CD1c-positive myeloid dendritic cell (primary cell): ENCODE data around the gene CHIA.
A peak's percentile ranks its signal among the peaks of the same experiment; 100 is the strongest.
"Not testable (repeated sequence)": the region's sequence is repeated elsewhere in the genome, so short reads cannot be mapped to it uniquely, and the experiment has no call there.

Experiments
- DNase-seq: peaks from one replicate; pipeline ENCODE4 v3.0.0-alpha.2; 2016; ENCODE audit errors: extremely low spot score

CHIA gene

GRCh38 chr1:111285879-111286278 is 4.8 kb upstream of the CHIA start:
- no peak for DNase-seq

- DNase-seq, result no peak
Observed at GRCh38 chr1:111286912-111287311, 3.7 kb upstream of the CHIA start.

GRCh38 chr1:111289371-111289770 is 1.3 kb upstream of the CHIA start:
- DNase-seq, result no peak

GRCh38 chr1:111290104-111290503 is 547 bp upstream of the CHIA start:
- DNase-seq, result no peak

- DNase-seq, result no peak
Observed at GRCh38 chr1:111294390-111294789, 3.7 kb downstream of the CHIA start.

- no peak for DNase-seq
Observed at GRCh38 chr1:111302374-111302773, 11.7 kb downstream of the CHIA start.

- DNase-seq, result no peak
Observed at GRCh38 chr1:111309690-111310089, 19.0 kb downstream of the CHIA start.

- DNase-seq, result no peak
Observed at GRCh38 chr1:111318523-111318922, 27.9 kb downstream of the CHIA start.

- DNase-seq, result no peak
Observed at GRCh38 chr1:111320066-111320879, 29.6 kb downstream of the CHIA start.

- DNase-seq, result no peak
Observed at GRCh38 chr1:111323231-111323630, 32.6 kb downstream of the CHIA start.

- no peak for DNase-seq
Observed at GRCh38 chr1:111332190-111332589, 41.5 kb downstream of the CHIA start.

GRCh38 chr1:111334169-111334568 is 43.5 kb downstream of the CHIA start:
- DNase-seq, result peak; percentile 58

GRCh38 chr1:111335214-111335877 is 44.7 kb downstream of the CHIA start:
- DNase-seq, result not testable (repeated sequence)

- not testable (repeated sequence) for DNase-seq
Observed at GRCh38 chr1:111338849-111339248, 48.2 kb downstream of the CHIA start.

- DNase-seq, result peak; percentile 88
Observed at GRCh38 chr1:111346089-111346885, 55.6 kb downstream of the CHIA start.

GRCh38 chr1:111347026-111347425 is 56.4 kb downstream of the CHIA start:
- DNase-seq, result no peak

- DNase-seq, result no peak
Observed at GRCh38 chr1:111351700-111352099, 61.0 kb downstream of the CHIA start.

GRCh38 chr1:111354584-111354983 is 63.9 kb downstream of the CHIA start:
- no peak for DNase-seq

GRCh38 chr1:111358964-111359363 is 68.3 kb downstream of the CHIA start:
- DNase-seq, result no peak

GRCh38 chr1:111359376-111359775 is 68.7 kb downstream of the CHIA start:
- no peak for DNase-seq

- DNase-seq, result not testable (repeated sequence)
Observed at GRCh38 chr1:111360257-111360656, 69.6 kb downstream of the CHIA start.

- no peak for DNase-seq
Observed at GRCh38 chr1:111361761-111362160, 71.1 kb downstream of the CHIA start.
